GM18858 (cell line): ENCODE data around the gene WASF2.
"Not testable (repeated sequence)": the region's sequence is repeated elsewhere in the genome, so short reads cannot be mapped to it uniquely, and the experiment has no call there.

Experiments used
- ATAC-seq: cut with Tn5 transposase; IDR thresholded peaks from one replicate; pipeline ENCODE4 v1.9.1; 2021; ENCODE audit not compliant: unreplicated experiment

The WASF2 gene

DNA sequence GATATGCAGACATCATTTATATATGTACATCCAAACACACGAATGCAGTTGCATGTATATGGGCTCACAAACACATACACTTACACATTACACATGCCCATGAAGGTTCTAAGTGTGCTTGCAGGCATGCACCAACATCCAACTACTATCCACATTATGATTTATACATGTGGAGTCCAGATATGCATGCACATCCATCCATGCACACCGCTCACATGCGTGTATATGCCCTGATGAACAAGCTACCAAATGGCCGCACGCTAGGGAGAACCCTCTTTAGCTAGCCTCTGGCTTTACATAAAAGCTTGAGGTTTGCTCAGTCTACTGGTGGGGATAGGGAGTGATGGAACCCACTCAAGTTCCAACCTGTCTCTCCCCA, 89.0 kb downstream of the WASF2 start:
- no peak for ATAC-seq

DNA sequence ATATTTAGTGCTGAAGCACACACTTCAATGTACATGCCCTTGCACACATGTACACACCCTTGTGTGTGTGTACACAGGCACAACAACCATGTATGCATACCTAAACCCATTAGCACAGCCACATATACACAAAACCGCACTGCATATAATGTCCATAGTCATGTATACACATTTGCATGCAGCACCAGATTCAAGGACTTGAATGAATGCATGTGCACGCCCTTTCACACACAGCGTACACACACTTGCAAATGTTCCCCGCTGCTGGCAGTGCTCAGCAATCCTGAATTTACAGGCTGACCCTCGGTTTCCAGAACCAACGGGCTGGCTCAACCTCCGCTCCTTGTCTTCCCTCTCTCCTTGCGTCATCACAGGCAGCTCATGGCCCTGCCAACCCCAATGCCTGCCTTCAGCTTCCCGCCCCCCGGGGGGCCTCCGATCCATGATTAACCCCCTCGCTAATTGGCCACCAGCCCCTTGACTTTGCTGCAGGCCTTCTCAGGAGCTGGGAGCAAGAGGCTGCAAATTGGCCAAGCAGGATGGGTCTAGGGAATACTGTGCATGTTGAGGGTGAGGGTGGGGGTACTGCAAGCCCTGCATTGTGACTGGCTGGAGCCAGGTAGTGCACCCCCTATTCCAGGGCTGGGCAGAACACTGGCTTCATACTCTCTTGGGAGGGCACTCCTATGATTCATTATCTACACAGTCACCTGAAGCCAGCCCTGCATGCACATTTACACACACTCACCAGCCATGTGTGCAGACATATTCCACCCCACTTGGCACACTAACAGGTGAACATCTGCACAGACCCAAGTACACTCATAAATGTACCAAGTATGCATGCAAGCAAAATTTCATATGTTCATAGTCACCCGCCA, 89.6 kb downstream of the WASF2 start:
- ATAC-seq = no peak

DNA sequence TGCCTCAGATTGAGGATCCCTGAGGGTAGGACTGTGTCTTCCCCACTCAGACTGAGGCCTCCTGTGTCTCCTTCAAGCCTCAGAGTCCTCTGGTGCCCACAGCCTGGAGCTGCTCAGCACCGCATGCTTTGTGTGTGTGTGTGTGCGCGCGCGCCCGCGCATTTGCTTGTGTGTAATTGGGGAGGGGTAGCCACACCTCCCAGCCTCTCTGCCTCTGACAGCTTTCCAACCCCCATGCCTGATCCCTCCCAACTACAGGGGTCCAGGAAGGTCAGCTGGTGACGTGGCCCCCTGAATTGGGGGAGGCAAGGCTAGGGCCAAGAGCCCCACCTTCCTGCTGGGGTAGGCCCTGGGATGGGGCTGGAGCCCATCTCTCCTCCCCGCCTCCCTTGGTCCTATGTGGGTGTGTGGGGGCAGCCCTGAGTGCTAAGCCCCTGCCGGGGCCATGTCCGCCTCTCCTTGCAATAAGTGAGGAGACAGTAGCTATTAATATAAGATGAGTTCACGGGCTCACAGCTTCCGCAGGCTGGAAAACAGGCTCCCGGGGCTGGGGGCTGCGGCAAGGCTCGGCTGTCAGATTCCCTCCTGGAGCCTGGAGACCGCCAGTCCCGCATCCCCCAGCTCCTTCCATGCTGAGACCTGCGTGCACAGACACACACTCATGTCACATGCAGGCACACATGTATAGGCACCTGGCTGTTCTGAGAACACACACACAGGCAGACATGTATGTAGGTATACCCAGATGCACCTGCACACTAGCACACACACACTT, 90.5 kb downstream of the WASF2 start:
- ATAC-seq = no peak

DNA sequence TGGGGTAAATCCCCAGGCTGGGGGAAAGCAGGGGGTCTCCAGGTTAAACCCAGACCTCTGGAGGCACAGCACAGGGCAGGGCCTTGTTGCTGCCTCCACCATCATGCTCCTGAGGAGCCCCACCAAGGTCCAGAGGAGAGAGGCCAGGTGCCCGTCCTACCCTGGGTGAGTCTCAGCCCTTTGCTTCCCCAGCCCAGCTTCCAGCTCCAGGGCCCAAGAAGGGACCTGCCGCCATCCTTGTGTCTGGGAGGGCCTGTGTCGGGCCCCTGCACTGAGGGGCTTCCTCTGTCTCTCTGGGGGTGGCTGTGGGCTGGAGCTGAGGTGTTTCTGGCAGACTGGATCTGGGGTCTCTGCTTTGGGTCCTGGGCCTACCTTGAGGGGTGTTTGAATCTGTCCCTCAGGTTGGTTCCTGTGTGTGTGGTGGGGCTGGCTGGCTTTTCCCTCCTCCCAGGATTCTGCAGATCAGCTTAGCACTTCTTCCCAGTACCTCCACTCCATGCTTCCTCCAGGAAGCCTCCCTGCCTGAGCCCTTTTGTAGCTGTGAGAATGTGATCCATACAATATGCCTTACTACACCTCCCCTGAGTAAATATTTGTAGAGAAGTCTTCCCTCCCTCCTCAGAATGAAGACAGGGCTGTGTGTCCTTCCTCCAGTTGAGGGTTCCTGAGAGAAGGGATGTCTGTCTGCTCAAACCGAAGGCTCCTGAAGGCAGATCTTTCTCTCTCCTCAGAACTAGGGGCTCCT, 91.4 kb downstream of the WASF2 start:
- ATAC-seq = no peak

DNA sequence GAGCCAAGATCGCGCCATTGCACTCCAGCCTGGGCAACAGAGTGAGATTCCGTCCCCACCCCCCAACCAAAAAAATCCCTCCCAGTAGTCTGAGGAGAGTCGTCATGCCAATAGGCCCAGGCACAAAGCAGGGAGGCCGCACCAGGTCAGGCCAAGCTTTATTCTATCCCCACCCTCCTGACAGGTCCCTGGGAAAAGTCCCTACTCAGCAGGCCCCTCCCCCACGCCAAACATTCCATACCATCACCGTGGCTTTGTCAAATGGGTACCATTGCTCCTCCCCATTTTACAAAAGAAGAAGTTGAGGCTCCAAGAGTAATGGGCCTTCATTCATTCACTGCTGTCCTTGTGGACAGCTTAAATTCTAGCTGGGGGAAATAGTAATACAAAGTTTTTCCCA, 92.2 kb downstream of the WASF2 start:
- ATAC-seq = no peak

DNA sequence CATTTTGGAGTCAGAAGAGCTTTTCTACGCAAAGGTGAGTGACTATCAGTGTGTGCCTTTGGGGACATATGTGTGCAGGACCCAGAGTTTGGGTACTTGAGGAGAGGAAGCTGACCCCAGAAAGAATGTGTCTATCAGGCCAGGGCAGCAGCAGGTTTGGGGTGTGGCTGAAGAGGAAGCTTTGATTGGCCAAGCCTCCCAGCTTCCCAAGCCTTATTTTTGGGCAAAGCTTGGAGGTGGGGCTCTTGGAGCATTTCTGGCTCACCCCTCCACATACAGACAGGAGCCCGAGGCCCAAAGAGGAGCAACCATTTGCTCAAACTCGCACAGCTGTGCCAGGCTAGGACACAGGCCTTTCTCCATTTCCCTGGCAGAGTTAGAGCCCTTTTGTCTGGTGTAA, 92.9 kb downstream of the WASF2 start:
- no peak for ATAC-seq

DNA sequence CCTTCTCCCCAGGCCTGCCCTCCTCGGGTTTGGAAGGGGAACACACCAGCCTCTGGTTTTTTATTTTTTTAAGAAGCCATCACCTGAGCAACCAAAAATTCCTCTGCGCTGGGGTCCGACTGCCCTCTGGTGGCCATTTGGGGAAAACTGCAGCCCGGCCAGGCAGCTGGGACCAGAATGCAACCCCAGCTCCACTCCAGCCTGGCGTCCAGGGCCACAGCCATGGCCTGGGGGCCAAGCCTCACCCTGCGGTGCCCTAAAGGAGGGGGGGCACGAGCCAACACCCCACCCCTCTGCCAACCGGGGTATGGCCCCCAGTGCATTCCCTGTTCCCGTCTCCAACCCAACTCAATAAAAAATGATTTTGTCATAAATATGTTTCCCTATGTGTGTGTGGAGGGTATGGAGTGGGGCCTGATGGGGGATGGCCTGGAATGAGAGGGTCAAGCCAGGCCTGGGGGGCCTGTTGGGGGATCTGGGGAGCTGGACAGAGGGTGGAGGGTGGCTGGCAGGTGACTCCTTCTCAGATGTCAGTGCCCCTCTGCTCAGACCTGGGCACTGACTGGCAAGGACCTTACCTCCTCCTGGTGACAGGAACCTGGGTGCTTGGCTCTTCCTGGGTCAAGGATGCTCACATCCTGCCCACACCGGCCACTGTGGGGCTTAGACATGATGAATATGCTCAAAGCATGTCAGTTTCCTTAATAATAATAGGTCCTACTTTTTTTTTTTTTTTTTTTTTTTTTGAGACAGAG, 94.3 kb downstream of the WASF2 start:
- ATAC-seq = no peak

DNA sequence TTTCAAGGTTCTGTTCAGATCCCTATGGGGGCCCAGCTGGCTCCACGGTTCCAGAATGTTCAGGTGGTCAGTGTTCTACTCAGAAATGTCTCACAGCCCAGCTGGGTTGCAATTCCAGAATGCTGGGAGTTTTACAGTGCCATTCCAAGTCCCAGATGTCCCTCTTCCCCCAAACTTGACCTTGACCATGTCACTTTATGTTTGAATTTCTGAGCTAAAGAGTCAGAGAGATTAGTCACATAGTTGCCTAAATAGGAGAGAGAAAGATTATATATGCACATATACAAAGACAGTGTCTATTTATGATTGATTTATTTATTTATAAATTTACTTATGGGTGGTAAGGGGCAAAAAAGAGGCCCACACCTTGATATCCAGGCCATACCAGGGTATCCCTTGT, 95.0 kb downstream of the WASF2 start:
- no peak for ATAC-seq

DNA sequence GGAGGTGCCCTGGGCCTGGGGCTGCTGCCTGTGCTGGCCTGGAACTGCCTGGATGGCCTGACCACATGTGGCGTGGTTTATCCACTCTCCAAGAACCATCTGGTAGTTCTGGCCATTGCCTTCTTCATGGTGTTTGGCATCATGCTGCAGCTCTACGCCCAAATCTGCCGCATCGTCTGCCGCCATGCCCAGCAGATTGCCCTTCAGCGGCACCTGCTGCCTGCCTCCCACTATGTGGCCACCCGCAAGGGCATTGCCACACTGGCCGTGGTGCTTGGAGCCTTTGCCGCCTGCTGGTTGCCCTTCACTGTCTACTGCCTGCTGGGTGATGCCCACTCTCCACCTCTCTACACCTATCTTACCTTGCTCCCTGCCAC, 95.7 kb downstream of the WASF2 start:
- ATAC-seq = no peak

DNA sequence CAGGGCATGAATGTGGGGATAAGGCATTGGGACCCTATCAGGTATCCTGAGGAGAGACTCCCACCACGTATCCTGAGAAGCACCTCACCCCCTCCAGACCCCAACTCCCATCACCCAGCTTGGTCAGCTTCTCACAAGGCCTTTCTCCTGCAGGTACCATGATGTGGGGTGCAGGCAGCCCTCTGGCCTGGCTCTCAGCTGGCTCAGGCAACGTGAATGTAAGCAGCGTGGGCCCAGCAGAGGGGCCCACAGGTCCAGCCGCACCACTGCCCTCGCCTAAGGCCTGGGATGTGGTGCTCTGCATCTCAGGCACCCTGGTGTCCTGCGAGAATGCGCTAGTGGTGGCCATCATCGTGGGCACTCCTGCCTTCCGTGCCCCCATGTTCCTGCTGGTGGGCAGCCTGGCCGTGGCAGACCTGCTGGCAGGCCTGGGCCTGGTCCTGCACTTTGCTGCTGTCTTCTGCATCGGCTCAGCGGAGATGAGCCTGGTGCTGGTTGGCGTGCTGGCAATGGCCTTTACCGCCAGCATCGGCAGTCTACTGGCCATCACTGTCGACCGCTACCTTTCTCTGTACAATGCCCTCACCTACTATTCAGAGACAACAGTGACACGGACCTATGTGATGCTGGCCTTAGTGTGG, 96.2 kb downstream of the WASF2 start:
- ATAC-seq = no peak

DNA sequence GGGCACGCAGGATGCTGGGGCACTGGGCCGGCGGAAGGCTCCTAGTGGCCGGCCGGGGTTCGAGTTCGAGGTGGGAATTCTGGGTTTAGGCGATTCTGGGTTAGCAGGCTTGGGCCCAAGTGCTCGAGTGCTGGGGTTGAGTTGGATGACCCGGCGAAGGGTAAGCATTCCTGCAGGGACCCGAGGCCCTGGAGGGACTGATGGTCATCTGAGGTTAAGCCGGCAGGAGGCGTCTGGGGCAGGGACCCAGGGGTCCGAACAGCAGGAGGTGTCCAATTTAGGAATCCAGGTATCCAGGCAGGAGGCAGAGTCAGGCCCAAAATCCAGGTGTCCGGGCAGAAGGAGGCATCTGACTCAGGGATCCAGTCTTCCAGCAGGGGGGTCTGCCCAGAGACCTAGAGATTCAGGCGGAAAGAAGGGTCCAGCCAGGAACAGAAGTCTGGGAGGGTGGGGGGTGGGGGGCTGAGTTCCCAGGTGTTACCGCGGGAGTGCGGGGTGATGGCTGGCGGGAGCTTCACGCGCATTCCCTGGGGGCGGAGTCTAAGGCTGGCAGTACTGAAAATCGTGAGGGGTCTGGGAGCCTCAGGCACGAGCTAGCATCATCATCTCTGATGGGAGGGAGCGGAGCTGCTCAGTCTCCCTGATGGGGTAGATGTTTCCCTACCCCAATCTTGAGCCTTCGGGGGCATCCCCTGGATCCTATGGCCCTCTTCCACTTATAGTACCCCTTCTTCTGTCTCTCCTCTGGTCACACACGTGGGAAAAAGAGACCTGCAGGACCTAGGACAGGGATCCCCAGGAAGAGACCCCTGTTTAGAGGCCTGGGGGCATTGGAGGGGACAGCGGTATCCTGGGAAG, 97.0 kb downstream of the WASF2 start:
- ATAC-seq = peak; percentile 13

DNA sequence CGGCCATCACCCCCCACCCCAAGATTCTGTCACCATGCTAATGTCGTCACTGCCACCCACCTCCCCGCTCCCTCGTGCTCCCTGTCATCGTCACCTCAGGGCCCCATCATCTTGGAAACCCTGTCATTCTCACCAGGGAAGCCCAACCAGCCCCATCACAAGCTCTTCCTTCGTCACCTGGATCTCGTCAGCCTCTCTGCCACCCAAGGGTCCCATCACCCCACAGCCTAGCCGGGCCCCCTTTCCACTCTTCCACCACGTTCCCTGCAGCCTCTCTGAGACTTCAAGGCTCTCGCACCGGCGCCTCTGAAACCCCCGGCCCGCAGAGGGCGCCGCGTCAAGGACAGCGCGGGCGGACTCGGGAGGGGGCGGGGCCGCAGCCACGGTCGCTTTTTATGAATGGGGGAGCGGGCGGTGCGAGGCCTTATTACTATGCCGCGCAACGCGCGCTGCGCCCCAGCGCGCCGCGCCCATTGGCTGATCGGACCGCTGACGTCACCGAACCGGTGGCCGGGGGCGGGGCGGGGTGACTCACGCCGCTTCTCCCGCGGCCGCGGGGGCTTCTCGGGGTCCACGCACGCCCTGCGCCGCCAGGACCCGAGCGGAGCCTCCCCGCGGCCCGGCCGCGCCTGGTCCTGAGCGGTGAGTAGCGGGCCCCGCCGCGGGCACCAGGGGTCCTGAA, 97.7 kb downstream of the WASF2 start, which contains the start of gene GPR3:
GPR3 (plus strand) TSS at position 527 of the 682 bp plus-strand sequence. CDS start 1,177 bp downstream, outside the sequence.
- ATAC-seq = peak; percentile 52

DNA sequence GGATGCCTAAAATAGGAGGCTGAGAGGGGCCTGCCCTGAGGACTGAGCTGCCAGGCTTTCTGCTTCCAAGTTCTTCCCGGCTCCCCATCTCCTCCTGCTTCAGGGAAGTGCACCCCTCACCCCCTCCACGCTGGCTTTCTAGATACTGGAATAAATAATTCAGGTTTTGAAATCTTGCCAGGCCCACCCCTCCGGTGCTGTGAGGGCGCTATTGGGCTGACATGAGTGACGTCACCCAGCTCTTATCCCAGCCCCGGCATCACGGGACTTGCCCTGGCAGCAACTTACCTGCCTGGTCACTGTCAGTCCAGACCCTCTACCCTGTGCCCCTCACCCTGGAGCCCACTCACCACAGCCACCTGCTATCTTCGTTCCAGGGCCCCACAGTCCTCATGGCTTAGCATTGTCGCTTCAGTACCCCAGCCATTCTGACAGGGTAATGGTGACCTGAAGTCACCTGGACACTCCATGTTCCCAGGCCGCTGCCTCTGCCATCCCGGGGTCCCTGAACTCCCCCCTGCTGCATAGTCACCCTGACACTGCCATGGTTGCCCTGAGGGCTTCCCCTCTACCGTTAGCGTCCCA, 98.4 kb downstream of the WASF2 start:
- ATAC-seq = no peak

DNA sequence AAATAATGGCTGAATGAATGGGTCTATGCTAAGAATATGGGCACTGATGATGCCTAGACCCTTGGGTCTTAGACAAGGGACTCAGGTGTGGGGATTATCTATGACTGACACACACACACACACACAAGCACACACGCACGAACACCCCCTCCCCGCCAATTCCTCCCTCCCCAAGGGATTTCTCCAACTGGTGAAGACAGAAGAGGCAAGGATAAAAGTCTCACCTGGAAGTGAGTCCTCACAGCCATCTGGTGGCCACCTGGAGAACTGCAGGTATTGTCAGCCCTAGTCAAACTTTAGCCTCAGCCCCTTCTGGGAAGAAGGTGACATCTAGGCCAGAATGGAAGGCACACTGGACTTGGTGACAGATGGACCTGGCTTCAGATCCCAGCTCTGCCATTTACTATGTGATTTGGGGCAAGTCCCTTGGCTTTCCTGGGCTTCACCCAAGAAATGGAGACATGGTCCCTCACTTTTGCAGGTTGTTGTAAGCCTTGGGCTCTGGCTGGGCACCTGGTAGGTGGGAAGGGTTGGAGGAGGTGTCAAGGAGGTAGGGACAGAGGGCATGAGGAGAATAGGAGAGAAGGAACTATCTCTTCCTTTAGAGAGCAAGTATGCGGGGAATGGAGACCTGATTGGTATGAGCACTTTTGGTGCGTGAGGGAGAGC, 101.5 kb downstream of the WASF2 start:
- ATAC-seq = no peak

DNA sequence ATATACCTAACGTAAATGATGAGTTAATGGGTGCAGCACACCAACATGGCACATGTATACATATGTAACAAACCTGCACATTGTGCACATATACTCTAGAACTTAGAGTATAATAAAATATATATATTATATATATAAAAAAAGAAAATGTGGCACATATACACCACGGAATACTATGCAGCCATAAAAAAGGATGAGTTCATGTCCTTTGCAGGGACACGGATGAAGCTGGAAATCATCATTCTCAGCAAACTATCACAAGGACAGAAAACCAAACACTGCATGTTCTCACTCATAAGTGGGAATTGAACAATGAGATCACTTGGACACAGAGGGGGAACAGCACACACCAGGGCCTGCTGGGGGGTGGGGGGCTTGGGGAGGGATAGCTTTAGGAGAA, 105.2 kb downstream of the WASF2 start:
- not testable (repeated sequence) for ATAC-seq

DNA sequence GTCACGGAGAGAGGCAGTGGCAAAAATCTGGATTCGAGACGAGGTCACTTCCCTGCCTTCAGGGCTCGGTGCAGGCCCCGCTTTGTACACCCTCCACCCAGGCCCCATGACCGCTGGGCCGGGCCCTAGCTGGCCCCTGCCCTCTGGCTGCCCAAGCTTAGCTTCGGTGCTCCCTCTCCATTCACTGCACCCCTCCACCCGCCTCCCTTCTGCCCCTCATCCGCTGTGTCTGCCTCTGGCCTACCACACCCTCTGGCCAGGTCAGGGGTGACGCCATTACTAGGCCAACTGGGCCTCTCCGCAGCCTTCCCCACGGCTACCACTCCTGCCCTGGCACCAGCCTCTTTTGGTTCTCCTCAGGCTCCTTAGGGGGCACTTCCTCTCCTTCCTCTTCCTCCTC, 106.3 kb downstream of the WASF2 start:
- no peak for ATAC-seq

DNA sequence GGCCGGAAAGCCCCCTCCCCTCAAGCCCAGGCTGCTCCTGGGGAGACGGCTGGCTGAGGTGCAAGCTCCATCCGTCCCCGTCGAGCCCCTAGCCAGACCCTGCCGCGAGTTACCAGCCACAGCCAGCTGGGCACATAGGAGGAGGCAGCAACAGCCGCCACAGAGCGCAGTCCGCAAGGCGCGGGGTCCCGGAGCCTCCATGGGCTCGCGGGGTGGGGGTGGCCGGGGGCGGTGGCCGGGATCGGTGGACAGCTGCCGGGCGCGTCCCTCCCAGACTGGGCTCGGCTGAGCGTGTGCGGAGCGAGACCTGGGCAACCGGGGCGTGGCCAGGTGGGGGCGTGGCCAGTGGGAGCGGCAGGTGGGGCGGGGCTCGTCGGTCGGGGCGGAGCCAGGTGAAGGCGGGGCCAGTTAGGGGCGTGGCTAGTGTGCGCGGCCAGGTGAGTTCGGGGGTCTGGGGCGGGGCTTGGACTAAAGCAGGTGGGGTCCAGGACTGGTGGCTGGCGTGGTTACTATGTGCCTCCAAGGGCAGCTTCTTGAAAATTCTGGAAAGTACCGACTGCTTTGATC, 106.8 kb downstream of the WASF2 start, which contains the start of gene CD164L2:
CD164L2 (minus strand) TSS at position 295 of the 567 bp plus-strand sequence; CDS start at position 201, 94 bp downstream.
- no peak for ATAC-seq
